22Rv1 (cell line): Measurements from ENCODE around the gene PPARD.

Experiments used
- CTCF ChIP-seq: fragments of 450-650 bp; IDR thresholded peaks from 2 replicates; pipeline ENCODE4 v1.5.1; 2017; ENCODE audit warnings: mild to moderate bottlenecking
- ZFX ChIP-seq: fragments of 450-650 bp; IDR thresholded peaks from 2 replicates; pipeline ENCODE4 v1.6.1; 2017; ENCODE audit warnings: antibody characterized with exemption, borderline replicate concordance

GRCh38 chr6:35305117-35305516 lies 37.2 kb upstream of the PPARD start:
- TF ChIP-seq CTCF: peak; percentile 2; the same call in 1 of the 2 replicates
- TF ChIP-seq ZFX: no peak
